NCI-H2029 treated with DMSO at 0.1 percent for 48 hours (cell line): ENCODE results near the gene ZNF337.
A peak's percentile ranks its signal among the peaks of the same experiment; 100 is the strongest.
"Not testable (repeated sequence)": the region's sequence is repeated elsewhere in the genome, so short reads cannot be mapped to it uniquely, and the experiment has no call there.

Source experiments
- DNase-seq: peaks from one replicate; lab custom pipeline; 2025; lab: John Stamatoyannopoulos, UW

Gene ZNF337

GRCh38 chr20:25696371-25697131 is at the start of gene ZNF337:
Gene ZNF337, minus strand, starts transcription at chr20:25696853. Its CDS starts 10,436 bp downstream, at chr20:25686417.
- peak; percentile 83 for DNase-seq

- DNase-seq = no peak
Measured at GRCh38 chr20:25745738-25746137, 49.1 kb upstream of the ZNF337 start.

- no peak for DNase-seq
Measured at GRCh38 chr20:25745100-25745499, 48.4 kb upstream of the ZNF337 start.

GRCh38 chr20:25744261-25744660 is 47.6 kb upstream of the ZNF337 start:
- no peak for DNase-seq

GRCh38 chr20:25741088-25741487 is 44.4 kb upstream of the ZNF337 start:
- DNase-seq = no peak

GRCh38 chr20:25739615-25740320 is 43.1 kb upstream of the ZNF337 start:
- DNase-seq = no peak

GRCh38 chr20:25738198-25738597 is 41.5 kb upstream of the ZNF337 start:
- DNase-seq = no peak

- no peak for DNase-seq
Measured at GRCh38 chr20:25733903-25734302, 37.2 kb upstream of the ZNF337 start.

GRCh38 chr20:25730862-25731261 is 34.2 kb upstream of the ZNF337 start:
- no peak for DNase-seq

- DNase-seq = no peak
Measured at GRCh38 chr20:25726357-25726756, 29.7 kb upstream of the ZNF337 start.

GRCh38 chr20:25725639-25726038 is 29.0 kb upstream of the ZNF337 start:
- DNase-seq = no peak

- no peak for DNase-seq
Measured at GRCh38 chr20:25723975-25724374, 27.3 kb upstream of the ZNF337 start.

GRCh38 chr20:25720285-25720684 is 23.6 kb upstream of the ZNF337 start:
- no peak for DNase-seq

GRCh38 chr20:25718896-25719809 is 22.5 kb upstream of the ZNF337 start:
- not testable (repeated sequence) for DNase-seq

- DNase-seq = no peak
Measured at GRCh38 chr20:25707695-25708094, 11.0 kb upstream of the ZNF337 start.

GRCh38 chr20:25706793-25707192 is 10.1 kb upstream of the ZNF337 start:
- DNase-seq = no peak

- no peak for DNase-seq
Measured at GRCh38 chr20:25705830-25706351, 9.2 kb upstream of the ZNF337 start.

GRCh38 chr20:25704303-25704702 is 7.7 kb upstream of the ZNF337 start:
- DNase-seq = not testable (repeated sequence)

- DNase-seq = not testable (repeated sequence)
Measured at GRCh38 chr20:25700835-25701234, 4.2 kb upstream of the ZNF337 start.

GRCh38 chr20:25699914-25700313 is 3.3 kb upstream of the ZNF337 start:
- no peak for DNase-seq

GRCh38 chr20:25697132-25697446 is 436 bp upstream of the ZNF337 start:
- no peak for DNase-seq
